GM20000 (cell line): ENCODE results near the gene BTBD9.

Experiments
- DNase-seq: peaks from one replicate; pipeline ENCODE4 v3.0.0; 2012; ENCODE audit warnings: low spot score
- TF ChIP-seq, protein P1 (sequence below): IDR thresholded peaks from 2 replicates; pipeline ENCODE4 v1.5.1; 2012; ENCODE audit warnings: mild to moderate bottlenecking, control low read depth; ENCODE audit errors: extremely low read depth, missing control alignments

Gene BTBD9

DNA sequence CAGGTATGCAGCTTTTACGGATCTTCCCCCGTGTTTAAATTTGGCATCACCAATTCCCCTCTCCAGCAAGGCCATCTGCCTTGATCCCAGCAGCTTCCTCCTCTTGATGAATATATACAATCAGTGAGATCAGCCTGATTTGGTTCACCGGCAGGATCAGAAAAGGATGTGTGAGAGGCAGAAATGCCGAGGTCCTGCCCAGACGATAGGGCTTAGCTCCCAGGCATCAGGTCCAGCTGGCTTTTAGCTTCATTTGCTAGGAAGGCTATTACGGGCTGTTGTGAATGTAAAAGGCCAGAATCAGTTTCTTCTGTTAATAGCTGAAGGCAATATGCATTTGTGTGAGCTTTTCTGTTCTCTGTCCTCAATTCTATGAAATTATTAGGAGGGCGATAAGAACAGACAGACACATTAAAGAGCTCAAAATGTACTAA, 372.8 kb downstream of the BTBD9 start:
- TF ChIP-seq, protein P1, sequence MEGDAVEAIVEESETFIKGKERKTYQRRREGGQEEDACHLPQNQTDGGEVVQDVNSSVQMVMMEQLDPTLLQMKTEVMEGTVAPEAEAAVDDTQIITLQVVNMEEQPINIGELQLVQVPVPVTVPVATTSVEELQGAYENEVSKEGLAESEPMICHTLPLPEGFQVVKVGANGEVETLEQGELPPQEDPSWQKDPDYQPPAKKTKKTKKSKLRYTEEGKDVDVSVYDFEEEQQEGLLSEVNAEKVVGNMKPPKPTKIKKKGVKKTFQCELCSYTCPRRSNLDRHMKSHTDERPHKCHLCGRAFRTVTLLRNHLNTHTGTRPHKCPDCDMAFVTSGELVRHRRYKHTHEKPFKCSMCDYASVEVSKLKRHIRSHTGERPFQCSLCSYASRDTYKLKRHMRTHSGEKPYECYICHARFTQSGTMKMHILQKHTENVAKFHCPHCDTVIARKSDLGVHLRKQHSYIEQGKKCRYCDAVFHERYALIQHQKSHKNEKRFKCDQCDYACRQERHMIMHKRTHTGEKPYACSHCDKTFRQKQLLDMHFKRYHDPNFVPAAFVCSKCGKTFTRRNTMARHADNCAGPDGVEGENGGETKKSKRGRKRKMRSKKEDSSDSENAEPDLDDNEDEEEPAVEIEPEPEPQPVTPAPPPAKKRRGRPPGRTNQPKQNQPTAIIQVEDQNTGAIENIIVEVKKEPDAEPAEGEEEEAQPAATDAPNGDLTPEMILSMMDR: no peak
- DNase-seq: no peak

DNA sequence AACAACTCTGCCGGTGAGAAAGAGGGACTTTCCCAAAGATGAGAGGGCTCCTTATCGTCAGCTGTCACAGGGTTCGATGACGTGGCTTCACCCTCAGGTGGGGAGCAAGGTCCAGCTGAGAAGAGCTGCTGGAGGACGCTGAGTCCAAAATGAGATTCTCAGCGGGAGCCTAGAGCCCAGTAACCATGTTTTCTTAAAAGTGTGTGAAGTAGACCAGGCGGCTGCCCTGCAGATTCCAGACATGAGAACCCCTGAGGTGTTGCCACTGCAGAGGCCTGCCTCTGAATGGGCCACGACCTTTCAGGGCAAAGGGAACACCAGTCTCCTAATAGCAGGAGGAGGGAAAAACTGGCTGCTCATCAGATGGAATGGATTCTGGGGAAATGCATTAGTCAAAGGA, 375.1 kb downstream of the BTBD9 start:
- peak; percentile 11 for DNase-seq
- TF ChIP-seq, protein P1: no peak

DNA sequence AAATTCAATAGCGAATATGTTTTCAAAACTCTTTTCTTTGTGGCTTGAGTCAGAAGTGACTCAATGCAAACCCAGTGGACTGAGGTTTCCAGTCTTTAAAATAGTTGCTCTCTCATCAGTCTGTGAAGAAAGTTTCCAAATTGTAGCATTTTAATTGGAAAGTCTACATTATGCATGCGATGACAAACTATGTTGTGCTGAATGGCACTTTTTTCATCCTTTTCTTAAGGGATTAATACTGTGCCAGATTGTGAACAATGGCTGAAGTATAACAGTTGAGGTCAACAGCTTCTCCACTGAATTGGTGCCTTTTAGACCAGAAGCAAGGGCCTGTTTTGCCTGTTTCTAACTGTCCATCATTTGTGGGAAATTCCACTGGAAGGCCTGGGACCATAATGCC, 377.1 kb downstream of the BTBD9 start:
- DNase-seq: no peak
- TF ChIP-seq, protein P1: no peak

DNA sequence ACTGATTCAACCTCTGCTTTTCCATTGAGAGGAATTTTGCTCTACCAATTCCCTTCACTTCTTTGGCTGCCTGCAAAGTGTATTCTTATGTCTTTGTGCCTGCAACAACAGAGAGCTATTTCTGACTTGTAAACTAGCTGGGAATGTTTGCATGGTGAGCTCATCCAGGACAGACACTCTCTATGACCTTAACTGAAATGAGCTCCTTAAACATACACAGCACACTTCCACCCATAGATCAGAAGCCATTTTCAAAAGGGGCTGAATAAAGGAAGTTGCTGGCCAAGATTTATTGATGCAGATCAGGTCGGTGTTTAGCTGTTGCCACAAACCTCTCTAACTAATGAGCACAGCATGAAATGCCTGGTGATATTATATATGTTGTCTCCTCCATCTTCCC, 377.7 kb downstream of the BTBD9 start:
- DNase-seq: no peak
- TF ChIP-seq, protein P1: no peak

DNA sequence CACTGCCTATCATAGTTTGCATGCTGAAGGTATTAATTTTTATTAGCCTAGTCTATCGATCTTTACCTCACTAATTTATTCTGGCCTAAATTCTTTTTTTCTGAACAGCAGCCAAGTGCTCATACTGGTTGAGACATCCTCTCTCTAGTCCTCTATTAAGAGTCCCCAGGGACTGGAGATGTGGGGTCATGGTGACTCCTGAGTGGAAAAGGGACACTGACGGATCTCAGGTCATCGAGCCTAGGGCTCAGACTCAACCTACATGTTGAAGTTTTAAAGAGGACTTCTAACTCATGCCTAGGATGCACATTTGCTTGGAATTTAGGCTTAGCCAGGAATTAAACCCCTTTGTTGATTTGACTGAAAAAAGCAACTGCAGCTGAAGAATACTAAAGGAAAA, 378.1 kb downstream of the BTBD9 start:
- no peak for DNase-seq
- TF ChIP-seq, protein P1: no peak

DNA sequence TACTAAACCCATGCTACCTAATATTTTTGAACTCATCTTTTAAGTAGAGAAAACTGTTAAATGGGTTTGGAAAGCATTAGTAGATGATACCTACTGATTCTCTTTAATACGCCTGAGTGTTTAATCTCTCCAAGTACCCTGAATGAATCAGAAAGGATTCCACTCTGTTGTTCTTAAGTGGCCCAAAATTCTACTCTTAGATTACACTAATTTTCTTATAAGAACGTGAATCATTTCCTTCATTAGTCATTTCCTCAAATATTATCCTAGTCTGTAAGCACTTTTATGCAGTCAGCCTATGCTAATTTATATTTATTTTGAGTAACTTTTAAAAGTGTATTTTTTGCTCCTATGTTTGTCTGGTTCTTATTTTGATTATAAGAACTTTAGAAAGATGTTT, 380.0 kb downstream of the BTBD9 start:
- TF ChIP-seq, protein P1: no peak
- no peak for DNase-seq

DNA sequence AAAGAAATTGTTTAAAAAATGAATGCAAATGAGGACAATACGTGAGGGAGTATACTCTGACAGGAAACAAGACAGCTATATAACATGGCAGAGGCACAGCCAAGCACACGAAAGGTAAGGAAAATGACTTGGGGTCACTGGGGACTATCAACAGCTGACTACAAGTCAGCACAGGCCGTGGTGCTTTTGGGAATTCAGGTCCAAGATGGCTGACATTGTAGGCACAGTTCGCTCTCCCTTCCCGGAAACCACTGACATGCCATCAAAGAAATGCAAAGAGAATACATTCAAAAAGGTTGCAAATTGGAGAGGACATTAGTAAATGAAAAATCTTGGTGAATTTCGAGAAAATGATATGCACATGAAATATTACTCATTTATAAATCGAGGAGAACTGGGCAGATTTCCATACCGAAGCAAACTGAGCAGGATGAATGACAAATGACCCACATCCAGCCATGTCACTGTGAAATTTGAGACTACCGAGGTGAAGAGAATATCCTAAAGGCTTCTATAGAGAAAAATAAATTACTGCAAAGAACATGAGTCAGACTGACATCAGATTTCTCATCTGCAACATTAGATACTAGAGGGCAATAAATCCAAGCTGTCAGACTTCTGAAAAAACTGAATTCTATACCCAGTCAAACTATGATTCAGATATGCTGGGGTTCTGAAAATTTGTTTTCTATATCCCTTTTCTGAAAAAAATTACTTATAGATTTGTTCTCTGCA, 391.1 kb downstream of the BTBD9 start:
- TF ChIP-seq, protein P1: no peak
- DNase-seq: no peak
